Measurements from ENCODE around the gene GIT2.

The GIT2 gene

DNA sequence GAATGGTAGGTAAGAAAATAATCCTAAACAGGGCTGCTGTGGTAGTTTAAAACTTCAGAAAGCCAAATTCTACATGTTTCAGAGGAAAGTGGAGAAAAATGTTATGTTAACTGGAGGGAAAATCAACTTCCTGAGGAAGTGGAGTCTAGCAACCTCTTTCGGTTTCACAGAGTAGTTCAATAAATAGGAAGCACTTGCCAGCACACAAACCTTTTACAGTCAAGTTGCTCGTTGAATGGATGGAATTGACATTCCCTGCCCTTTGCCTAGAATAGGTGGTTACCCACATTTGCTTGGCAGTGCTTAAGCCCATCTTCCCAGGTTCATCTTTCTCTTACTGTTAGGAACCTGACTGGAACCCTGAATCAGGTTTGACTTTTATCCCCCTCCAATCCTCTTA, 19.0 kb upstream of the GIT2 start:
- no peaks in the 10 kb centered on the region for H3K9me3 ChIP-seq (ENCODE audit: control insufficient read depth, insufficient read depth, low read depth, low read length)
- ChIA-PET POLR2A (no interaction called here), CTCF (interaction anchor here (0.6 kb wide), 1 partner anchor 62 kb away, joined by 4 read pairs; no protein-coding TSS in a partner anchor)
- no peak overlapping the region for H3K4me3 ChIP-seq (ENCODE audit: low read depth, low read length)
- TF ChIP-seq KLF16 (tag by site-specific recombination; IDR thresholded peaks at IDR 0.05): no peak
- no peak for TF ChIP-seq CTCF (tag by site-specific recombination; IDR thresholded peaks at IDR 0.05)
- no peak for TF ChIP-seq HOXD13 (CRISPR knock-in tag; IDR thresholded peaks at IDR 0.05; ENCODE audit: borderline replicate concordance)
- TF ChIP-seq OSR2 (tag by site-specific recombination; IDR thresholded peaks at IDR 0.05): no peak
- no peak for TF ChIP-seq ZNF311 (tag by site-specific recombination; IDR thresholded peaks at IDR 0.05; ENCODE audit: borderline replicate concordance)
- no peak for TF ChIP-seq ZBTB8A (tag by site-specific recombination; IDR thresholded peaks at IDR 0.05)
- TF ChIP-seq, protein P1, sequence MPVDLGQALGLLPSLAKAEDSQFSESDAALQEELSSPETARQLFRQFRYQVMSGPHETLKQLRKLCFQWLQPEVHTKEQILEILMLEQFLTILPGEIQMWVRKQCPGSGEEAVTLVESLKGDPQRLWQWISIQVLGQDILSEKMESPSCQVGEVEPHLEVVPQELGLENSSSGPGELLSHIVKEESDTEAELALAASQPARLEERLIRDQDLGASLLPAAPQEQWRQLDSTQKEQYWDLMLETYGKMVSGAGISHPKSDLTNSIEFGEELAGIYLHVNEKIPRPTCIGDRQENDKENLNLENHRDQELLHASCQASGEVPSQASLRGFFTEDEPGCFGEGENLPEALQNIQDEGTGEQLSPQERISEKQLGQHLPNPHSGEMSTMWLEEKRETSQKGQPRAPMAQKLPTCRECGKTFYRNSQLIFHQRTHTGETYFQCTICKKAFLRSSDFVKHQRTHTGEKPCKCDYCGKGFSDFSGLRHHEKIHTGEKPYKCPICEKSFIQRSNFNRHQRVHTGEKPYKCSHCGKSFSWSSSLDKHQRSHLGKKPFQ (tag by site-specific recombination; IDR thresholded peaks at IDR 0.05): no peak
- TF ChIP-seq ZNF843 (tag by site-specific recombination; IDR thresholded peaks at IDR 0.05): no peak
- no peak for TF ChIP-seq ZNF837 (tag by site-specific recombination; IDR thresholded peaks at IDR 0.05)
- TF ChIP-seq ZNF140 (tag by site-specific recombination; IDR thresholded peaks at IDR 0.05): no peak
- TF ChIP-seq ZNF132 (tag by site-specific recombination; IDR thresholded peaks at IDR 0.05; ENCODE audit: borderline replicate concordance): no peak
- TF ChIP-seq ZBTB44 (tag by site-specific recombination; IDR thresholded peaks at IDR 0.05): no peak
- TF ChIP-seq ZNF239 (tag by site-specific recombination; IDR thresholded peaks at IDR 0.05): no peak
- no peak for TF ChIP-seq ZNF19 (tag by site-specific recombination; IDR thresholded peaks at IDR 0.05; ENCODE audit: low read depth)
- TF ChIP-seq KLF9 (tag by site-specific recombination; IDR thresholded peaks at IDR 0.05; ENCODE audit: low read depth): no peak
- TF ChIP-seq ZNF148 (tag by site-specific recombination; IDR thresholded peaks at IDR 0.05; ENCODE audit: borderline replicate concordance): no peak
- TF ChIP-seq ZNF664 (tag by site-specific recombination; IDR thresholded peaks at IDR 0.05): no peak
- TF ChIP-seq GLIS1 (tag by site-specific recombination; IDR thresholded peaks at IDR 0.05): no peak
- TF ChIP-seq ZNF214 (tag by site-specific recombination; IDR thresholded peaks at IDR 0.05; ENCODE audit: borderline replicate concordance): no peak
- no peak for TF ChIP-seq SETDB1 (IDR thresholded peaks at IDR 0.05; ENCODE audit: insufficient read length, low read length)
- no peaks in the 10 kb centered on the region for H3K4me1 ChIP-seq (ENCODE audit: control insufficient read depth, insufficient read depth, low read length)
- peaks cover 20 to 66% of the 10 kb centered on the region in 2 experiments for H3K36me3 ChIP-seq (ENCODE audit: control insufficient read depth in 2 of 2, insufficient read depth in 1 of 2, low read length in 2 of 2)
- H3K27ac ChIP-seq (ENCODE audit: extremely low read depth, low read depth, low read length): no peak overlapping the region
